Endothelial cell (in vitro differentiated cells): Measurements from ENCODE around the gene GADD45G. TPM values are rescaled to one million over a fixed set of nuclear protein-coding genes. Genes with fewer than 3 reads are reported as not detected.

ENCODE experiments used
- DNase-seq: peaks from one replicate; pipeline ENCODE4 v3.0.0; 2021; ENCODE audit warnings: low spot score
- H3K27ac Mint-ChIP-seq: one replicate; pipeline ENCODE4 v1.8.0; 2021; ENCODE audit warnings: mixed read lengths, inconsistent platforms; ENCODE audit not compliant: unreplicated experiment
- H3K27me3 Mint-ChIP-seq: one replicate; pipeline ENCODE4 v1.8.0; 2021; ENCODE audit warnings: mild to moderate bottlenecking, moderate library complexity, mixed read lengths, inconsistent platforms; ENCODE audit not compliant: unreplicated experiment
- H3K36me3 Mint-ChIP-seq: one replicate; pipeline ENCODE4 v1.8.0; 2021; ENCODE audit warnings: mild to moderate bottlenecking, low read depth, mixed read lengths, inconsistent platforms; ENCODE audit not compliant: unreplicated experiment
- H3K4me1 Mint-ChIP-seq: one replicate; pipeline ENCODE4 v1.8.0; 2021; ENCODE audit warnings: mild to moderate bottlenecking, mixed read lengths, inconsistent platforms; ENCODE audit not compliant: unreplicated experiment
- H3K4me3 Mint-ChIP-seq: one replicate; pipeline ENCODE4 v1.8.0; 2021; ENCODE audit warnings: mild to moderate bottlenecking, mixed read lengths, inconsistent platforms; ENCODE audit not compliant: unreplicated experiment
- H3K9me3 Mint-ChIP-seq: one replicate; pipeline ENCODE4 v1.8.0; 2021; ENCODE audit warnings: mixed read lengths, inconsistent platforms; ENCODE audit not compliant: unreplicated experiment
- total RNA-seq: library from RNA; stranded (reverse); fragmentation: NEBNext Ultra II Directional; extraction: Animal tissue kit (Norgen Biotek cat#: 25700); gene quantifications from one replicate; pipeline ENCODE4 v1.2.1, GENCODE V29; 2021; ENCODE audit not compliant: unreplicated experiment
- TF ChIP-seq, protein P1 (sequence below): fragments of 200-600 bp; sonication (generic); IDR thresholded peaks from one replicate; pipeline ENCODE4 v1.5.0; 2021; ENCODE audit warnings: antibody characterized with exemption; ENCODE audit not compliant: unreplicated experiment

The GADD45G gene
- total RNA-seq, 1 donor from 2014 or later, result 6.2 TPM

DNA sequence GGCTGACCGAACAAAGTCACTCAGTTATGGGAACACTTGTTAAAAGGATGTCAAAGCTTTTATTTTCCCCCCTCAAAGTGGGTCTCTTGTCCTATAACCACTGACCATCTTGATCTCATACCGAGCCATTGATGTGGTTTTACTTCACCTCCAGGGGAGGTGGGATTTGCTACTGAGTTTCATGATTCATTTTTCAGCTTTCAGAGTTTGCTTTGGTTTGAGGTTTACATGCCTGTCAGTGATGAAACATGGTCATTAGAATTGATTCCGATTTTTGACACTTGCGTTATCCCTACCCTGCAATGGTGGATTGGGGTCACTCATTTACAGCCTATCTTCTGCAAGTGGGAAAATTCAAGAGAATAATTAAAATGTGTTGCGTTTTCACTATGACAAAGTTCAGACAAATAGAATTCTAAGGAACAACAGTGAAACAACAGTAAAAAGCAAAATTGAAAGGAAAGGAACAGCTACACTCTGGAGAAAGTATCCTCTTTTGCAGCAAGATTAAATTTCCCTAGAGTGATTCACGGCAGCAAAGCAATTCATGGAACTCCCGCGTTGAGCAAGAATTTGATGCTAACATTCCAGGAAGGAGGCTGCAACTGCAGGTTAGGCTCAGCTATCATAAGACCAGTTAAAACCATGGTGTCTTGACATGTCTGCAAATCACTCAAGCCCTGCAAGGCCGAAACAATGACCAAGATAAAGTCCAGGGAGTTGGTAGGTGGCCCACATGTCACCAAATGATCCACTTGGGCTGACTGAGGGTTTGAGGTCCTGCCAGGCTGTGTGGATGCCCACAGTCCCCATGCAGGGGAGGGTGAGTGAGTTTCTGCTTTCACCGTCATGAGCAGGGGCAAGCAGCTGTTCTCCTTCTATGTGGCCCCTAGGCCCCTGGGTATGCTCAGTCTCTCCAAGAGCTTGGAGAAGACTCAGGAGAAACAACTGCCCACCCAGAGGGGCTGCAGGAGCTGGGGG, 9.4 kb downstream of the GADD45G start:
- H3K4me1 Mint-ChIP-seq, result peaks cover 3% of the 10 kb centered on the region
- H3K27me3 Mint-ChIP-seq, result peaks cover 7% of the 10 kb centered on the region
- H3K36me3 Mint-ChIP-seq, result no peaks in the 10 kb centered on the region
- H3K27ac Mint-ChIP-seq, result no peak overlapping the region
- H3K4me3 Mint-ChIP-seq, result no peak overlapping the region
- DNase-seq, result no peak
- TF ChIP-seq, protein P1, sequence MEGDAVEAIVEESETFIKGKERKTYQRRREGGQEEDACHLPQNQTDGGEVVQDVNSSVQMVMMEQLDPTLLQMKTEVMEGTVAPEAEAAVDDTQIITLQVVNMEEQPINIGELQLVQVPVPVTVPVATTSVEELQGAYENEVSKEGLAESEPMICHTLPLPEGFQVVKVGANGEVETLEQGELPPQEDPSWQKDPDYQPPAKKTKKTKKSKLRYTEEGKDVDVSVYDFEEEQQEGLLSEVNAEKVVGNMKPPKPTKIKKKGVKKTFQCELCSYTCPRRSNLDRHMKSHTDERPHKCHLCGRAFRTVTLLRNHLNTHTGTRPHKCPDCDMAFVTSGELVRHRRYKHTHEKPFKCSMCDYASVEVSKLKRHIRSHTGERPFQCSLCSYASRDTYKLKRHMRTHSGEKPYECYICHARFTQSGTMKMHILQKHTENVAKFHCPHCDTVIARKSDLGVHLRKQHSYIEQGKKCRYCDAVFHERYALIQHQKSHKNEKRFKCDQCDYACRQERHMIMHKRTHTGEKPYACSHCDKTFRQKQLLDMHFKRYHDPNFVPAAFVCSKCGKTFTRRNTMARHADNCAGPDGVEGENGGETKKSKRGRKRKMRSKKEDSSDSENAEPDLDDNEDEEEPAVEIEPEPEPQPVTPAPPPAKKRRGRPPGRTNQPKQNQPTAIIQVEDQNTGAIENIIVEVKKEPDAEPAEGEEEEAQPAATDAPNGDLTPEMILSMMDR, result no peak
- peaks cover 3% of the 10 kb centered on the region for H3K9me3 Mint-ChIP-seq

DNA sequence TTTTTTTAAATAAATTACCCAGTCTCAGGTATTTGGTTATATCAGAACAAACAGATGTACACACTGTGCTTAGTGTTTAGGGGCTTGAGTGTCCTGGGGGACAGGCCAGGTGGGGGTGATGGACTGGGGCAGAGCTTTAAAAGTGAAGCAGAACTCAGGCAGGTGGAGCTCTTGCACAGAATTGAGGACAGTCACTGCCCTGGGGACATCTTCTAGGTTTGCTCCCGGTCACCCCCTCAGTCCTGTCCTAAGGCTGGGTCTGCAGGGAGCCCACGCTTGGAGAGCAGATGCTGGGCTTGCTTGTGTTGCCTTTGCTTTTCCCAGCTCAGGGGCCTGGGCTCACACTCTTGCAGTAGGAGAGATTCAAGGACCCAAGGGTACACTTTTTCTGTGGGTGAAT, 10.8 kb downstream of the GADD45G start:
- H3K9me3 Mint-ChIP-seq, result peaks cover 3% of the 10 kb centered on the region
- peaks cover 6% of the 10 kb centered on the region for H3K27me3 Mint-ChIP-seq

DNA sequence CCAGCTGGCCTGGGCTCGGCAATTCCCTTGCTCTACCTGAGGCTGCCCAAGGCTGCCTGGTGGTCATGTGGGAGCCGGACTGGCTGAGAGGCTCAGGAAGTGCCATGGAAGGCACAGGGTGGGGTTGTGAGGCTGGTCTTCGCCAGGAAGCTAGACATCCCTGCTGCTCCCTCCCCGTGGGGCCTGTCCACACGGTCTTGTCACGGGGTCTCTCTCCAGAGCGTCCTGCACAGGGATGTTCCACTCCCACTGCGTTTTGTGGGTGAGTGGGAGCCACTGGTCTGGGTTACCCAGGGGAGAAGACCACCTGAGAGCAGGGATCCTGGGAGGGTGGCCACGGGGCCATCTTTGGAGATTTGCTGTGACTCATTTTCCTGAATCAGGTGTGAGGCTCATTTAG, 11.6 kb downstream of the GADD45G start:
- Mint-ChIP-seq H3K27ac (no peak overlapping the region), H3K4me1 (peaks cover 6% of the 10 kb centered on the region), H3K9me3 (peaks cover 3% of the 10 kb centered on the region), H3K27me3 (peaks cover 6% of the 10 kb centered on the region), H3K4me3 (no peak overlapping the region), H3K36me3 (no peaks in the 10 kb centered on the region)
- DNase-seq, result no peak
- TF ChIP-seq, protein P1, result no peak

More for the DNA sequence above, 10.8 kb downstream of the GADD45G start:
- peaks cover 3% of the 10 kb centered on the region for H3K4me1 Mint-ChIP-seq
- H3K27ac Mint-ChIP-seq, result no peak overlapping the region
- no peak for DNase-seq
- no peak overlapping the region for H3K4me3 Mint-ChIP-seq
- TF ChIP-seq, protein P1, result no peak
- H3K36me3 Mint-ChIP-seq, result no peaks in the 10 kb centered on the region

DNA sequence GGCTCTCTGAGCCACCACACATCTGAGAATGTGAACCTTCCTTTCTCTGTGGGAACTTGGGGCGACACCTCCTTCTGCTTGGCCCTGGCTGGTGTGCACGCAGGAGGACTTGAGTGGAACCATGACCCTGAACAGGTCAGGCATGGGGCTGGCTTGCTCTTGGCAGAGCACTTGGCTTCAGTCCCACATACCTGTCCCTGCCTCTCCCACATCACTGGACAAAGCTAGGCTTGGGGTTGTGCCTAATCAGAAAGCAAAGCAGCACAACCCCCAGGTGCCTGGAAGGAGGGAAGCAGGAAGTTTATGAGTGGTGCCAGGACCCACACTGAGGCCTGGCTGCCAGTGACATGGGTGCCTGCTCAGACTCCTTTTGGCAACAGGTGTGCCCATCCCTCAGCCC, 13.2 kb downstream of the GADD45G start:
- peaks cover 13% of the 10 kb centered on the region for H3K4me1 Mint-ChIP-seq
- H3K4me3 Mint-ChIP-seq, result no peak overlapping the region
- H3K27ac Mint-ChIP-seq, result no peak overlapping the region
- peaks cover 6% of the 10 kb centered on the region for H3K27me3 Mint-ChIP-seq
- no peak for DNase-seq
- H3K9me3 Mint-ChIP-seq, result no peaks in the 10 kb centered on the region
- TF ChIP-seq, protein P1, result no peak
- no peaks in the 10 kb centered on the region for H3K36me3 Mint-ChIP-seq

DNA sequence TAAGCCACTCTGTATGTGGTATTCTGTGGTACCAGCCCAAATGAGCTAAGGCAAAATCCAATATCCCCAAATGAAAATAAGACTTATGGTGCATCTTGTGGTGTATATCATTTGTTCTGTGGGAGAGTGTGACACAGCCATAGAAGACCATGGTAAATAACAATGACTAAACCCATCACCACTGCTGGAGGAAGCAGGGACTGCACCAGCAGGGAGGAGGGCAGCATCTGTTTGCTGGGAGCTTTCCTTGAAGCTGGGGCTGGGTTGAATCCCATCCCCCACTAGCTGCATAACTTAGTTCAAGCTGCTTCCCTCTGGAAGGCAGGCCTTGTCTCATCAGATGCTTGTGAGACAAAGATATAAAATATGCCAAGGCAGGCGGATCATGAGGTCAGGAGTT, 14.2 kb downstream of the GADD45G start:
- peaks cover 13% of the 10 kb centered on the region for H3K4me1 Mint-ChIP-seq
- H3K27me3 Mint-ChIP-seq, result peaks cover 6% of the 10 kb centered on the region
- no peaks in the 10 kb centered on the region for H3K36me3 Mint-ChIP-seq
- H3K9me3 Mint-ChIP-seq, result no peaks in the 10 kb centered on the region
- H3K4me3 Mint-ChIP-seq, result no peak overlapping the region
- TF ChIP-seq, protein P1, result no peak
- peak; percentile 26 for DNase-seq
- H3K27ac Mint-ChIP-seq, result no peak overlapping the region
